ENCODE measurements around the gene ATOX1. TPM values are rescaled to one million over a fixed set of nuclear protein-coding genes. Genes with fewer than 3 reads are reported as not detected.

Gene ATOX1
- total and polyA plus RNA-seq, 2 of the 13 experiments (the other 11 are each of a cell fraction or from before 2014, with no cell fraction given): 62.4 to 124 TPM

DNA sequence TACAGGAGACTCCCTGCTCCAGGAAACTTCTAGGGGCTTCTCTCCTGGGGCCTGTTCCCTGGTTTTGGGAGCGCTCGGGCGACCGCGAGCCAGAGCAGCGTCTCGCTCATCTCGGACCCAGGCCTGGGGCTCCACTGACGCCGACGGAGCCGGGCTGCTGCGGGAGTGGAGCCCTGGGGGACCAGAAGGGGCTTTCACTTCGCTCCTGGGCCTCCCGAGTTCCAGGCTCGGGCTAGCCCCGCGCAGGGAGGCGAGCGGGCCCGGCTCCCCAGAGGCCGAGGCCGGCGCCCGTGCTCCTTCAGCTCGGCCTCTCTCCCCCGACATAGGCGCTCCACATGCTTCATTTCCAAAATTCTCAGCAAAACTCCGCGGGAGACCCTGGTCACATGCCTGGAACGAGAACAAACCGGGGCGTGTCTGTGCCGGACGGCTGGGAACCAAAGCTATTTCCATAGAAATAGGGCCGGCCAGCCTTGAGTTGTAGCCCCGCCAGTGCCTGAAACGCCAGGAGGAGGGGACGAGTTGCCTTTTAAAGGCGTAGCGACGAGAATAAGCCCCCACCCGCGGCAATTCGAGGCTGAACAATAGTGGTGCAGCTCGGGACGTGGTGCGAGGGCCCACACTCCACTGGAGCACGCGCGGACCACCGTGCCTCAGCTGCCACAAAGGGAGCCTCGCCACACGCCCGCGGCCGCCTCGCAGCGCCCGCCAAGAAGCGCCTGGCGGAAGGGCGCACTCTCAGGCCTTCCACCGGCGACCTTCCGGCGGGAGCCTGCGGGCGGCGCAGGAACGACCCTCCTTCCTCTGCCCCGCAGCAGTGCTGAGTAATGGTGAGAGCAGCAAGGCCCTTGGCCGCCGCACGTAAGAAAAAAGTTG is 12.2 kb upstream of the ATOX1 start (continued):
- TF ChIP-seq, protein P1, sequence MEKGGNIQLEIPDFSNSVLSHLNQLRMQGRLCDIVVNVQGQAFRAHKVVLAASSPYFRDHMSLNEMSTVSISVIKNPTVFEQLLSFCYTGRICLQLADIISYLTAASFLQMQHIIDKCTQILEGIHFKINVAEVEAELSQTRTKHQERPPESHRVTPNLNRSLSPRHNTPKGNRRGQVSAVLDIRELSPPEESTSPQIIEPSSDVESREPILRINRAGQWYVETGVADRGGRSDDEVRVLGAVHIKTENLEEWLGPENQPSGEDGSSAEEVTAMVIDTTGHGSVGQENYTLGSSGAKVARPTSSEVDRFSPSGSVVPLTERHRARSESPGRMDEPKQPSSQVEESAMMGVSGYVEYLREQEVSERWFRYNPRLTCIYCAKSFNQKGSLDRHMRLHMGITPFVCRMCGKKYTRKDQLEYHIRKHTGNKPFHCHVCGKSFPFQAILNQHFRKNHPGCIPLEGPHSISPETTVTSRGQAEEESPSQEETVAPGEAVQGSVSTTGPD (CRISPR knock-in tag; IDR thresholded peaks at IDR 0.05): no peak
- TF ChIP-seq, protein P2, sequence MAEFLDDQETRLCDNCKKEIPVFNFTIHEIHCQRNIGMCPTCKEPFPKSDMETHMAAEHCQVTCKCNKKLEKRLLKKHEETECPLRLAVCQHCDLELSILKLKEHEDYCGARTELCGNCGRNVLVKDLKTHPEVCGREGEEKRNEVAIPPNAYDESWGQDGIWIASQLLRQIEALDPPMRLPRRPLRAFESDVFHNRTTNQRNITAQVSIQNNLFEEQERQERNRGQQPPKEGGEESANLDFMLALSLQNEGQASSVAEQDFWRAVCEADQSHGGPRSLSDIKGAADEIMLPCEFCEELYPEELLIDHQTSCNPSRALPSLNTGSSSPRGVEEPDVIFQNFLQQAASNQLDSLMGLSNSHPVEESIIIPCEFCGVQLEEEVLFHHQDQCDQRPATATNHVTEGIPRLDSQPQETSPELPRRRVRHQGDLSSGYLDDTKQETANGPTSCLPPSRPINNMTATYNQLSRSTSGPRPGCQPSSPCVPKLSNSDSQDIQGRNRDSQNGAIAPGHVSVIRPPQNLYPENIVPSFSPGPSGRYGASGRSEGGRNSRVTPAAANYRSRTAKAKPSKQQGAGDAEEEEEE (CRISPR knock-in tag; IDR thresholded peaks at IDR 0.05; ENCODE audit: borderline replicate concordance): no peak
- TF ChIP-seq KLF12 (CRISPR knock-in tag; IDR thresholded peaks at IDR 0.05; ENCODE audit: borderline replicate concordance): no peak
- no peak for TF ChIP-seq SMC3 (IDR thresholded peaks at IDR 0.05; ENCODE audit: low read length)
- 0 out of 2 replicates have a peak, but pooled peaks have one; percentile 14 for TF ChIP-seq RCOR2 (CRISPR knock-in tag; IDR thresholded peaks at IDR 0.05)
- TF ChIP-seq ZNF788 (CRISPR knock-in tag; IDR thresholded peaks at IDR 0.05; ENCODE audit: borderline replicate concordance): no peak
- no peak for TF ChIP-seq ATAD3A (CRISPR knock-in tag; IDR thresholded peaks at IDR 0.05)
- no peak for TF ChIP-seq NBN (conservative IDR thresholded peaks at IDR 0.05)
- TF ChIP-seq, protein P3, sequence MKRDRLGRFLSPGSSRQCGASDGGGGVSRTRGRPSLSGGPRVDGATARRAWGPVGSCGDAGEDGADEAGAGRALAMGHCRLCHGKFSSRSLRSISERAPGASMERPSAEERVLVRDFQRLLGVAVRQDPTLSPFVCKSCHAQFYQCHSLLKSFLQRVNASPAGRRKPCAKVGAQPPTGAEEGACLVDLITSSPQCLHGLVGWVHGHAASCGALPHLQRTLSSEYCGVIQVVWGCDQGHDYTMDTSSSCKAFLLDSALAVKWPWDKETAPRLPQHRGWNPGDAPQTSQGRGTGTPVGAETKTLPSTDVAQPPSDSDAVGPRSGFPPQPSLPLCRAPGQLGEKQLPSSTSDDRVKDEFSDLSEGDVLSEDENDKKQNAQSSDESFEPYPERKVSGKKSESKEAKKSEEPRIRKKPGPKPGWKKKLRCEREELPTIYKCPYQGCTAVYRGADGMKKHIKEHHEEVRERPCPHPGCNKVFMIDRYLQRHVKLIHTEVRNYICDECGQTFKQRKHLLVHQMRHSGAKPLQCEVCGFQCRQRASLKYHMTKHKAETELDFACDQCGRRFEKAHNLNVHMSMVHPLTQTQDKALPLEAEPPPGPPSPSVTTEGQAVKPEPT (CRISPR knock-in tag; IDR thresholded peaks at IDR 0.05; ENCODE audit: low read depth): no peak
- no peak for TF ChIP-seq ZNF138 (CRISPR knock-in tag; IDR thresholded peaks at IDR 0.05; ENCODE audit: low read depth)
- TF ChIP-seq ZNF230 (CRISPR knock-in tag; IDR thresholded peaks at IDR 0.05): no peak
- TF ChIP-seq ZNF251 (CRISPR knock-in tag; IDR thresholded peaks at IDR 0.05): no peak
- TF ChIP-seq, protein P4, sequence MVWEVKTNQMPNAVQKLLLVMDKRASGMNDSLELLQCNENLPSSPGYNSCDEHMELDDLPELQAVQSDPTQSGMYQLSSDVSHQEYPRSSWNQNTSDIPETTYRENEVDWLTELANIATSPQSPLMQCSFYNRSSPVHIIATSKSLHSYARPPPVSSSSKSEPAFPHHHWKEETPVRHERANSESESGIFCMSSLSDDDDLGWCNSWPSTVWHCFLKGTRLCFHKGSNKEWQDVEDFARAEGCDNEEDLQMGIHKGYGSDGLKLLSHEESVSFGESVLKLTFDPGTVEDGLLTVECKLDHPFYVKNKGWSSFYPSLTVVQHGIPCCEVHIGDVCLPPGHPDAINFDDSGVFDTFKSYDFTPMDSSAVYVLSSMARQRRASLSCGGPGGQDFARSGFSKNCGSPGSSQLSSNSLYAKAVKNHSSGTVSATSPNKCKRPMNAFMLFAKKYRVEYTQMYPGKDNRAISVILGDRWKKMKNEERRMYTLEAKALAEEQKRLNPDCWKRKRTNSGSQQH (CRISPR knock-in tag; IDR thresholded peaks at IDR 0.05; ENCODE audit: low read depth): no peak
- TF ChIP-seq ZNF547 (CRISPR knock-in tag; IDR thresholded peaks at IDR 0.05): 0 out of 2 replicates have a peak, but pooled peaks have one; percentile 8
- no peak for TF ChIP-seq MAZ (IDR thresholded peaks at IDR 0.05; ENCODE audit: borderline replicate concordance, low read depth, low read length)
- TF ChIP-seq MAZ (CRISPR knock-in tag; IDR thresholded peaks at IDR 0.05; ENCODE audit: low read depth): 0 out of 2 replicates have a peak, but pooled peaks have one; percentile 13
- TF ChIP-seq, protein P5, sequence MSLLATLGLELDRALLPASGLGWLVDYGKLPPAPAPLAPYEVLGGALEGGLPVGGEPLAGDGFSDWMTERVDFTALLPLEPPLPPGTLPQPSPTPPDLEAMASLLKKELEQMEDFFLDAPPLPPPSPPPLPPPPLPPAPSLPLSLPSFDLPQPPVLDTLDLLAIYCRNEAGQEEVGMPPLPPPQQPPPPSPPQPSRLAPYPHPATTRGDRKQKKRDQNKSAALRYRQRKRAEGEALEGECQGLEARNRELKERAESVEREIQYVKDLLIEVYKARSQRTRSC (CRISPR knock-in tag; IDR thresholded peaks at IDR 0.05; ENCODE audit: low read depth): 0 out of 2 replicates have a peak, but pooled peaks have one; percentile 5
- no peak for TF ChIP-seq PTBP1 (IDR thresholded peaks at IDR 0.05; ENCODE audit: low read depth, low read length, poor library complexity, severe bottlenecking)
- no peak for TF ChIP-seq ZNF232 (CRISPR knock-in tag; IDR thresholded peaks at IDR 0.05; ENCODE audit: borderline replicate concordance)
- no peak for TF ChIP-seq PITX1 (CRISPR knock-in tag; IDR thresholded peaks at IDR 0.05)
- TF ChIP-seq ZMYM2 (CRISPR knock-in tag; IDR thresholded peaks at IDR 0.05): no peak
- no peak for TF ChIP-seq NCOR1 (IDR thresholded peaks at IDR 0.05; ENCODE audit: borderline replicate concordance, low read length)
- TF ChIP-seq HDAC1 (CRISPR knock-in tag; IDR thresholded peaks at IDR 0.05): 0 out of 2 replicates have a peak, but pooled peaks have one; percentile 36

All from HepG2 (cell line).